Measurements from ENCODE around the gene DLAT. TPM values are rescaled to one million over a fixed set of nuclear protein-coding genes. Genes with fewer than 3 reads are reported as not detected.
"Not testable (repeated sequence)": the region's sequence is repeated elsewhere in the genome, so short reads cannot be mapped to it uniquely, and the experiment has no call there.

Gene DLAT
- total and polyA plus RNA-seq, 7 experiments from 2014 or later, result 13.1 to 31.0 (median 22.0) TPM

DNA sequence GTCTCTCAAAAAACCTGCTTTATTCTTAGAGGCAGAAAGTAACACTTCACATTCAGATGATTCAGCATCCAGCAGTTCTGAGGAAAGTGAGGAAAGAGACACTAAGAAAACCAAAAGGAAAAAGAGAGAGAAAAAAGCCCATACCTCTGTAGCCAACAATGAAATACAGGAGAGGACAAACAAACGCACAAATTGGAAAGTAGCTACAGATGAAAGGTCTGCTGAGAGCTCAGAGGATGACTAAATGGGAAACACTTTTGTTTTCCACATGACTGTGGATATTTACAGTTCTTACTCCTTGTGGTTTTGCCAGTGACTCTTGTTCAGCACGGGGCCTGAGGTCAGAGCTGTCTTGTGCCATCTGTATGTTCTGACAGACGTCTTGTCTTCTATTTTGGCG, 57.5 kb downstream of the DLAT start:
- no peak overlapping the region for H3K4me3 ChIP-seq (ENCODE audit: low read length)
- ChIA-PET POLR2A (interaction anchor here (0.9 kb wide), 1 partner anchor 8 kb away, joined by 3 read pairs; no protein-coding TSS in a partner anchor), CTCF (interaction anchor here (1.1 kb wide), 1 partner anchor 137 kb away, joined by 3 read pairs; no protein-coding TSS in a partner anchor)
- H3K4me1 Mint-ChIP-seq, result peaks cover 18 to 46% (median 31%) of the 10 kb centered on the region in 7 donors
- H3K9me3 Mint-ChIP-seq, result peaks cover 0 to 5% (median 0%) of the 10 kb centered on the region in 11 donors
- peaks cover 14% of the 10 kb centered on the region in 2 donors for H3K4me1 ChIP-seq (ENCODE audit: control insufficient read depth in 2 of 2, insufficient read depth in 2 of 2, low read length in 2 of 2)
- intact Hi-C loops (cut with micrococcal nuclease), result loop anchor here in 1 of 2 donors (10.0 kb wide), 1 partner anchor 318 kb away; the partner anchor contains the start of gene PPP2R1B
- H3K36me3 Mint-ChIP-seq, result peaks cover 12 to 44% (median 34%) of the 10 kb centered on the region in 5 donors
- H3K4me3 Mint-ChIP-seq, result no peak overlapping the region
- H3K27ac ChIP-seq (ENCODE audit: low read depth, low read length), result no peak overlapping the region
- no peaks in the 10 kb centered on the region for H3K27me3 ChIP-seq (ENCODE audit: control insufficient read depth in 2 of 2, insufficient read depth in 2 of 2, low read length in 2 of 2)
- H3K27ac Mint-ChIP-seq, result peak overlapping the region in 3 of 9 donors; percentile 14 to 65 (median 30)
- H3K27me3 Mint-ChIP-seq, result peaks cover 0 to 2% (median 0%) of the 10 kb centered on the region in 5 donors
- H3K9me3 ChIP-seq (ENCODE audit: control insufficient read depth in 2 of 3, low read length in 3 of 3), result no peaks in the 10 kb centered on the region
- DNase-seq, result no peak
- ATAC-seq, result no peak
- H3K36me3 ChIP-seq (ENCODE audit: control insufficient read depth in 2 of 3, insufficient read depth in 3 of 3, low read length in 3 of 3), result peaks cover 6 to 61% (median 17%) of the 10 kb centered on the region in 3 experiments

- Mint-ChIP-seq H3K27me3 (peaks cover 0 to 2% (median 0%) of the 10 kb centered on the region in 5 donors), H3K9me3 (peaks cover 0 to 5% (median 0%) of the 10 kb centered on the region in 11 donors), H3K36me3 (peaks cover 14 to 57% (median 37%) of the 10 kb centered on the region in 5 donors), H3K27ac (peak overlapping the region; percentile 92 to 99 (median 96)), H3K4me3 (peak overlapping the region; percentile 90 to 100 (median 98)), H3K4me1 (peaks cover 40 to 64% (median 58%) of the 10 kb centered on the region in 7 donors)
- ATAC-seq, result peak; percentile 32
- H3K27ac ChIP-seq (ENCODE audit: low read depth, low read length), result peak overlapping the region; percentile 76
- H3K4me1 ChIP-seq (ENCODE audit: control insufficient read depth in 2 of 2, insufficient read depth in 2 of 2, low read length in 2 of 2), result peaks cover 21 to 23% of the 10 kb centered on the region in 2 donors
- POLR2A ChIA-PET, result interaction anchor here (0.9 to 3.7 kb wide), 12 partner anchors 8 to 1228 kb away, joined by 3 to 25 read pairs (median 5); partner anchors contain the start of genes CFAP68, DLAT, NKAPD1 and PIH1D2
- no peaks in the 10 kb centered on the region for H3K27me3 ChIP-seq (ENCODE audit: control insufficient read depth in 2 of 2, insufficient read depth in 2 of 2, low read length in 2 of 2)
- intact Hi-C loops (cut with micrococcal nuclease), result loop anchor here (1.0 to 10.0 kb wide), 13 partner anchors 12 to 1686 kb away; partner anchors contain the start of genes ALG9 (in 2 of the 2), CFAP68 (in 2 of the 2), DLAT (in 2 of the 2) and FDXACB1 (in 2 of the 2)
- H3K9me3 ChIP-seq (ENCODE audit: control insufficient read depth in 2 of 3, low read length in 3 of 3), result no peaks in the 10 kb centered on the region
- peaks cover 0 to 52% (median 8%) of the 10 kb centered on the region in 3 experiments for H3K36me3 ChIP-seq (ENCODE audit: control insufficient read depth in 2 of 3, insufficient read depth in 3 of 3, low read length in 3 of 3)
- peak overlapping the region; percentile 99 for H3K4me3 ChIP-seq (ENCODE audit: low read length)
- CTCF ChIA-PET, result interaction anchor here (1.0 kb wide), 1 partner anchor 202 kb away, joined by 3 read pairs; no protein-coding TSS in a partner anchor
- no peak for DNase-seq
Measured at GRCh38 chr11:112085822-112086421, 60.7 kb downstream of the DLAT start.

GRCh38 chr11:112086422-112087191, 61.4 kb downstream of the DLAT start, which contains the start of the genes SDHD and TIMM8B:
Gene SDHD (plus strand): TSS chr11:112086873. CDS start chr11:112086908, 35 bp downstream.
Gene TIMM8B (minus strand): TSS chr11:112086756. CDS start chr11:112086723, 33 bp downstream.
- H3K27ac ChIP-seq (ENCODE audit: low read depth, low read length), result peak within 1 kb of the TSS; percentile 76
- Mint-ChIP-seq H3K4me3 (peak within 1 kb of the TSS; percentile 90 to 100 (median 98)), H3K36me3 (peaks cover 20 to 61% (median 44%) of the 10 kb centered on the region in 5 donors), H3K9me3 (peaks cover 0 to 5% (median 0%) of the 10 kb centered on the region in 11 donors), H3K4me1 (peaks cover 44 to 69% (median 62%) of the 10 kb centered on the region in 7 donors), H3K27ac (peak within 1 kb of the TSS; percentile 92 to 99 (median 96)), H3K27me3 (peaks cover 0 to 2% (median 0%) of the 10 kb centered on the region in 5 donors)
- H3K4me3 ChIP-seq (ENCODE audit: low read length), result peak within 1 kb of the TSS; percentile 99
- intact Hi-C loops (cut with micrococcal nuclease), result loop anchor here (1.0 to 10.0 kb wide), 13 partner anchors 12 to 1686 kb away; partner anchors contain the start of genes ALG9 (in 2 of the 2), CFAP68 (in 2 of the 2), DLAT (in 2 of the 2) and FDXACB1 (in 2 of the 2)
- POLR2A ChIA-PET, result interaction anchor here (0.6 to 3.7 kb wide), 16 partner anchors 9 to 1228 kb away, joined by 3 to 25 read pairs (median 4); partner anchors contain the start of genes ALG9, CFAP68, DLAT and NKAPD1
- H3K4me1 ChIP-seq (ENCODE audit: control insufficient read depth in 2 of 2, insufficient read depth in 2 of 2, low read length in 2 of 2), result peaks cover 21 to 23% of the 10 kb centered on the region in 2 donors
- H3K36me3 ChIP-seq (ENCODE audit: control insufficient read depth in 2 of 3, insufficient read depth in 3 of 3, low read length in 3 of 3), result peaks cover 6 to 57% (median 13%) of the 10 kb centered on the region in 3 experiments
- no peaks in the 10 kb centered on the region for H3K9me3 ChIP-seq (ENCODE audit: control insufficient read depth in 2 of 3, low read length in 3 of 3)
- CTCF ChIA-PET, result interaction anchor here (0.5 to 1.0 kb wide), 2 partner anchors 157 to 202 kb away, joined by 3 read pairs; no protein-coding TSS in a partner anchor
- ATAC-seq, result peak; percentile 94
- DNase-seq, result peak; percentile 90 to 98 (median 97)
- no peaks in the 10 kb centered on the region for H3K27me3 ChIP-seq (ENCODE audit: control insufficient read depth in 2 of 2, insufficient read depth in 2 of 2, low read length in 2 of 2)

DNA sequence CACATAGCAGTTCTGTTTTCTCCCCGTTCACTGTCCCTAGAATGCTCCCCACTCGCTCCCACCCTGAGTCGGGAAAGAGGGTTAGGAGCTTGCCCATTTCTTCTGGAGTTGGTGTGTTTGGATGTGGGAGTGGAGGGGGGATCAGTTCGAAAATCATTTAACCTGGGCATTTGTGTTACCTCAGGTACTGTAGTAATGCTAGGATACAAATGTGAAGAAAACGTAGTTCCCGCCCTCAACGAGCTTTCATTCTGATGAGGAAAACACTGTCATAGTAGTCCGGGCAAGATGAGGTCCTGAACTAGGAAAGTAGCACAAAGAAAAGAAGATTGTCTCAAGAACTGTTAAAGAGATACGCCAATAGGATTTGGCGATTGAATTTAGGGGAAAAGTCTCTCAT, 62.0 kb downstream of the DLAT start:
- peak overlapping the region; percentile 92 to 99 (median 96) for H3K27ac Mint-ChIP-seq
- Histone ChIP-seq H3K4me1 (ENCODE audit: control insufficient read depth in 2 of 2, insufficient read depth in 2 of 2, low read length in 2 of 2) (peaks cover 21 to 23% of the 10 kb centered on the region in 2 donors), H3K27ac (ENCODE audit: low read depth, low read length) (peak overlapping the region; percentile 76), H3K9me3 (ENCODE audit: control insufficient read depth in 2 of 3, low read length in 3 of 3) (no peaks in the 10 kb centered on the region), H3K27me3 (ENCODE audit: control insufficient read depth in 2 of 2, insufficient read depth in 2 of 2, low read length in 2 of 2) (no peaks in the 10 kb centered on the region), H3K36me3 (ENCODE audit: control insufficient read depth in 2 of 3, insufficient read depth in 3 of 3, low read length in 3 of 3) (peaks cover 8 to 58% (median 13%) of the 10 kb centered on the region in 3 experiments), H3K4me3 (ENCODE audit: low read length) (peak overlapping the region; percentile 99)
- H3K27me3 Mint-ChIP-seq, result peaks cover 0 to 2% (median 0%) of the 10 kb centered on the region in 5 donors
- H3K4me1 Mint-ChIP-seq, result peaks cover 45 to 69% (median 58%) of the 10 kb centered on the region in 7 donors
- intact Hi-C loops (cut with micrococcal nuclease), result loop anchor here (2.0 to 10.0 kb wide), 5 partner anchors 216 to 1685 kb away; partner anchors contain the start of genes ALG9 (in 2 of the 2), PPP2R1B (in 2 of the 2), SIK2 (in 2 of the 2) and ZW10 (in 1 of the 2)
- no peak for ATAC-seq
- H3K9me3 Mint-ChIP-seq, result peaks cover 0 to 5% (median 0%) of the 10 kb centered on the region in 11 donors
- peaks cover 21 to 61% (median 46%) of the 10 kb centered on the region in 5 donors for H3K36me3 Mint-ChIP-seq
- POLR2A ChIA-PET, result interaction anchor here (0.6 to 3.7 kb wide), 16 partner anchors 10 to 1227 kb away, joined by 3 to 25 read pairs (median 4); partner anchors contain the start of genes ALG9, CFAP68, DLAT and NKAPD1
- CTCF ChIA-PET, result interaction anchor here (0.5 to 1.0 kb wide), 2 partner anchors 157 to 201 kb away, joined by 3 read pairs; no protein-coding TSS in a partner anchor
- H3K4me3 Mint-ChIP-seq, result peak overlapping the region; percentile 90 to 100 (median 98)
- DNase-seq, result peak in 1 of 9 donors; percentile 23

DNA sequence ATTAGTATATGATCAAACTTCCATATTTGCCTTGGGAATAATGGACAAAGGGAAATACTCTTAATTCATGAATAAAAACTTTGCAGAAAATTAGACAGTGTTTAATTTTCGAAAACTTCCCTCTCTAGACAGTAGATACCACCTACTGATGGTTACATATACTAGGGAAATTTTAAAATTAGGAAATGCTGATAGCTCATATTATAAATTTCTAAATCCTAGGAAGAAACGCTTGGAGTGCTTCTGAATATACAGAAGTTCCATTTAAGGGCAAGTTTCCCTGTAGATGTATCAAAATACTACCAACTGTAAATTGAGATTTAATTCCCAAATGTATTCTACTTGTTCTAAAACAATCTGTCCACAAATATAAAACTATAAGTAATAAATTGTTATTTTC, 70.1 kb downstream of the DLAT start:
- DNase-seq; CTCF ChIA-PET; H3K4me3 ChIP-seq (ENCODE audit: low read length); ATAC-seq; H3K27ac Mint-ChIP-seq; H3K4me1 ChIP-seq (ENCODE audit: control insufficient read depth in 2 of 2, insufficient read depth in 2 of 2, low read length in 2 of 2); H3K27ac ChIP-seq (ENCODE audit: low read depth, low read length); H3K4me3 Mint-ChIP-seq; H3K27me3 Mint-ChIP-seq; H3K9me3 Mint-ChIP-seq; H3K27me3 ChIP-seq (ENCODE audit: control insufficient read depth in 2 of 2, insufficient read depth in 2 of 2, low read length in 2 of 2); intact Hi-C loops (cut with micrococcal nuclease); H3K9me3 ChIP-seq (ENCODE audit: control insufficient read depth in 2 of 3, low read length in 3 of 3): not testable (repeated sequence)
- POLR2A ChIA-PET, result interaction anchor here (0.7 kb wide), 1 partner anchor 497 kb away, joined by 4 read pairs; no protein-coding TSS in a partner anchor
- H3K36me3 ChIP-seq (ENCODE audit: control insufficient read depth in 2 of 3, insufficient read depth in 3 of 3, low read length in 3 of 3), result peaks cover 5 to 62% (median 8%) of the 10 kb centered on the region in 3 experiments
- Mint-ChIP-seq H3K4me1 (peaks cover 0 to 17% (median 11%) of the 10 kb centered on the region in 7 donors), H3K36me3 (peaks cover 13 to 49% (median 35%) of the 10 kb centered on the region in 5 donors)
